NCI-H82 (cell line): ENCODE data around the gene B3GLCT.
"Not testable (repeated sequence)": the region's sequence is repeated elsewhere in the genome, so short reads cannot be mapped to it uniquely, and the experiment has no call there.

Experiments used
- DNase-seq: peaks from one replicate; lab custom pipeline; 2025; lab: John Stamatoyannopoulos, UW

Gene B3GLCT

DNA sequence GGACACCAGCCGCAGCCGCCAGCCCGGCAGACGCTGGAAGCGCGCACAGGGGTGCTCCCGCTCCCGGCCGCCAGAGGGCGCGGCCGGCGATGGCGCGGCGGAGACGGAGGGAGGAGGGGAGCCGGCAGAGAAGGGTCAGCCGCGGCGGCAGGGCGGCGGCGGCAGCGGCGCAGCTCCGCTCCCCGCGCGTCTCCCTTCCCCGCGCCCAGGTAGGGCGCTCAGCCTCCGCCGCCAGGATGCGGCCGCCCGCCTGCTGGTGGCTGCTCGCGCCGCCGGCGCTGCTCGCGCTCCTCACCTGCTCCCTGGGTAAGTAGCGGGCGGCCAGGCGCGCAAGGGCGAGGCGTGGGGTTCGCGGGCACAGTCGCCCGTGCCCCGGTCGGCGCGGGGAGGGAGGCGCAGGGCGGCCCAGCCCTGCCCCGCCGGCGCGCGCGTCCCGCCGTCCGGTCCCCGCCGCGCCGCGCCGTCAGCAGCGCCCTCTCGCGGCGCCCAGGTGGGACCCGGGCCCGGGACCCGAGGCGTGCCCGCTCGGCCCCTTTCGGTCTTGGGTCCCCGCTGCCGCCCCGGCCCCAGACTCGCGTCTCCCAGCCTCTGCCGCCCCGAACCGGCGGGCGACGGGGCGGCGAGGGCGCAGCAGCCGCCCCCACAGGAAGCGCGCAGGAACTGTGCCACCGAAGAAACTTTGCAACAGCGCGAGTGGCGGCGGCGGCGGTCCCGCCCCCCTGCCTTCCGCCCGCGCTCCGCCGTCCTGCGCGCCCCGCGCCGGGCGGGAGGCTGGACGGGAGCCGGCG, at the start of gene B3GLCT:
TSS of gene B3GLCT (plus strand) at position 127 of the 788 bp plus-strand sequence. CDS start at position 237, 110 bp downstream.
- DNase-seq: peak; percentile 88

- DNase-seq: no peak
Measured at GRCh38 chr13:31150315-31150985, 49.3 kb upstream of the B3GLCT start.

DNA sequence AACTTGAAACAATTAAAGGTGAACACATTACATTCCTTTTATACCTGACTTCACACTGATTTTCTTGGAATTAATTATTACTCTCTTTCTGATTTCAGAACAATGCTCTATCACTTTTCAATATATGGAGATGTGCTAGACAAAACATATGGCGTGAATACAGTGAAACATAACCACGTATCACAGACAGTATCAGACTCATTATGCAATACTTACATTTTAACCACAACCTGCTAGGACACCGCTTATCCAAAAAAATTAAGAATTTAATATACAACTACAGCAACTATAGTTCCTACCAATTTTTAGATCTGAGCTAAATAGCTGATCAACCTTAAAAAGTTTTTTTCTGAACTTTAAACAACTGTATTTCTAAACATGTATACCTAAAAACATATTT, 47.9 kb upstream of the B3GLCT start:
- DNase-seq: no peak

GRCh38 chr13:31154939-31155338, 44.8 kb upstream of the B3GLCT start:
- DNase-seq: no peak

- DNase-seq: peak; percentile 56
Measured at GRCh38 chr13:31159306-31159705, 40.5 kb upstream of the B3GLCT start.

DNA sequence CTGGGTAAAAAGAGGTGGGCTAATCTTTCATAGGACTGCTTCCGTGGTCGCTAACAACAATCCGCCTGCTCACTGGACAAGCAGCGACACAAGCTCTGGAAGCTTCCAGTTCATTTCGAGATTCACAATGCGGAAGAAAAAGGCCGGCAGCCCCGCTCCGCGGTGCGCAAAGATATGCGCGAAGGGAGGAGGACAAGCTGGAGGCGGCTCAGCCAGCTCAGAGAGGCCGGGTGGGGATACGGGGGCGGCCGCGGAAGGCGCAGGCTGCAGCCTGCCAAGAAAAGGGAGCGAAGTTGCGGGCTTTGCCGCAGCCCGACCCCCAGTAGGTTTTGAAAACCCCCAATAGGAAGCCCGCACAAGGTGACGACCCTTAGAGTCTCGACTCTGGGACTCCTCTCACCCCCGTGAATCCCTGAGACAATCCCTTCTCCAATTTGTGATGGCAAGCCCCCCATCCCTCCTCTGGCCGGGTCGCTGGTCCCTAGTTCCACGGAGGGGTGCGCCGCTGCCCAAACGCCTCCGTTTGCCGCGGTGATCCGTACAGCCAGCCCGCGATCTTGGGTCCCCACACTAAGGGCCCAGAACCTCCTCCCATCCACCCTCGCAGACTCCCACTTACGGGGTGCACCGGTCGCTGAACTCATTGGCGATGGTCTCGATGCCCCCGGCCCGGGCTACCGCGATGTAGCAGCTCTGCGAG, 38.8 kb upstream of the B3GLCT start:
- peak; percentile 62 for DNase-seq

GRCh38 chr13:31161557-31162150, 38.1 kb upstream of the B3GLCT start, which contains the start of gene HSPH1:
TSS of gene HSPH1 (minus strand) at chr13:31161904. CDS start at chr13:31161582, 322 bp downstream.
- DNase-seq: peak; percentile 99

- peak; percentile 99 for DNase-seq
Measured at GRCh38 chr13:31162151-31163008, 37.4 kb upstream of the B3GLCT start.

- DNase-seq: no peak
Measured at GRCh38 chr13:31166591-31166990, 33.2 kb upstream of the B3GLCT start.

- DNase-seq: no peak
Measured at GRCh38 chr13:31167490-31167889, 32.3 kb upstream of the B3GLCT start.

DNA sequence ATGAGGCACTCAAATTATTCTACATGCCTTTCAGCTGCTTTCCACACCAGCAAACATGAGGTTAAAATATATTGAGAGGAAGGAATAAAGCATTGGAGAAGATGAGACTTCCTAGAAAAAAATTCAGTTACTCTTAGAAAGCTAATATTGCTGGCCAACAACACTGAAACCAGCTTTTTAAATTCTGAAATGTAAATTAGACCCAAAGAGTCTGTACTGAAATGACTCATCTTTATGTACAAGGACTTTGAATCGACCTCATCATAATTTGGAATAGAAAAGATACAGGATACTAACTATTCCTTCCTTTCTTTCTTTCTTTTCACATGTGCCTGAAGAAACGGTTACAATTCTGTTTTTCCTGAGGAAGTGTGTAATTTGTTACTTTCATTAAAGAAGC, 31.6 kb upstream of the B3GLCT start:
- DNase-seq: no peak

DNA sequence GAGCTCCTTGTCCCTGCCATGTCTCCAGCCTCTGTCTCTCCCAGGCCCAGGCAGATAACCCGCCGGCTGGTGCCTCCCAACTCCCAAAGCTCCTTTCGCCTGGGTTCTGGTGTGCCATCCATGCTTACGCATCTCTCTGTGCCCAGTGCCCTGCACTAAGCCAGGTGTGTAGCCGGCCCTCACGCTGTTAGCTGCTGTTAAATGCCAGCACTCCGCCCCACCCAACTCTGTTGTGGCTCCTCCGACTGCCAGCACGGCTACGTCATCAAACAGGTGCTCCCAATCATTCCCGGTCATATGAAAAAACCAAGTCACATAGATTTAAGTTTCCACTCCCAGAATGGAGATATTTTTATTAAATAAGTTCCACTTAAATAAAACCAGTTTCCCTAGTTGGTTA, 31.0 kb upstream of the B3GLCT start:
- no peak for DNase-seq

DNA sequence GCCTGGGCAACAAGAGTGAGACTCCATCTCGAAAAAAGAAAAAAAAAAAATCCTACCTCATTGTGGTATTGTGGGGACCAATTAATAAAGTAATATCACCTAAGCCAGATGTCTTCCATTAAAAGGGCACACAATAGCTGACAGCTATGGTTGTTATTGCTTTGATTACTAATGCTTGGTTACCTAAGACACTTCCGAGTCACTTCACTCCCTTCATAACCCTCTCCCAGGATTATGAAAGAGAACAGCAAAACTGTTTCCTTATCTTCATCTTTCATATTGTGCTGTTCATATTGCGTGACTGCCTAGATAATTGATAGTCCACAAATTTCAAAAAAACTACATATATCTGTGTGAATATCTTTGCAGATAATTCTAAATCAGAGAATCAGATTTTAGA, 27.8 kb upstream of the B3GLCT start:
- DNase-seq: no peak

DNA sequence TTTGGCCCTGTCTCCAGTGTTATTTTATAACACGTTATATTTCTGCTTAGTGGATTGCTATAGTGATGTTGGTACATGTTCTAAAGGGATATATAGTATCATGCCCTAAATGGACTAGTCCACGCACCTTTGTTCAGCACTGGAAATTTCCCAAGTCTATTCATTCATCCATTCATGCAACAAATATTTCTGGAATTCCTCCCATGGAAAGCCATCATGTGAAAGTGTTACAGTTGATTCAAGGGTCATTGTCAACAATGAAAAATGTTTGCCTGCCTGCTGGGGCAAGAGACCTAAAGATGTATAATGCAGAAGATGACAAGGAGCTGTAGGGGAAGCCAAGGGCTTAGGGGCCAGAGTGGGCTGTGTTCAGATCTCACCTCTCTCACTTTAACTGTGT, 27.2 kb upstream of the B3GLCT start:
- DNase-seq: no peak

- DNase-seq: peak; percentile 14
Measured at GRCh38 chr13:31174018-31174417, 25.8 kb upstream of the B3GLCT start.

DNA sequence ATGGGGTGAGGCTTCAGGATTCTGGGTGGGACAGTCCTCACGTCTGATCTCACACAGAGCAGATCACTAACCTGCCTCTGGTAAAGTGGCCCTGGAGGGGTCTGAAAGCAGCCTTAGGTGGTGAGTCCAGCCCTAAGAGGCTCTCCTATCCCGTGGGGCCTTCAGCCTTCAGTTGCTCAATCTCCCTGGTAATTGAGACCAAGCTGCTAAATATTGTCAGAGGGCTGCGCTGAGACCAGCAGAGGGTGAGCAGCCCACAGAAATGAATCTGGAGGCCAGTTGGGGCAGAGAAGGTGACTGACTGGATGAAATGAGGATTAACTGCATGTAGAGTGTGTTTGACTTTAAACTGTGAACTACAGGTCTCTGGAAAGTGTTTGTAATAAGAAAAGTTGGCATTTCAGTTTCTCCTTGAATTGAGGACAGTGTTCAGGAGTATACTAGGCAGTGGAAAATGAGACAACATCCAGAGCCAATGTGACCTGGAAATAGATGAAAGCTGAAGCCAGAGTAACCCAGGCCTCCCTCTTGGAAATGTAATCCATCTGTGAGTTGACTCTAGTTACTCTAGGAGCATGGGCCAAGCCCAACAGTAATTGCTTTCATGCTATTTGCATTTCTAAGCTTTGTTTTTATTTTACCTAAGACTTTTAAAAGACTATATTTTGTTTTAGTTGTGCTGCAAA, 23.8 kb upstream of the B3GLCT start:
- no peak for DNase-seq

DNA sequence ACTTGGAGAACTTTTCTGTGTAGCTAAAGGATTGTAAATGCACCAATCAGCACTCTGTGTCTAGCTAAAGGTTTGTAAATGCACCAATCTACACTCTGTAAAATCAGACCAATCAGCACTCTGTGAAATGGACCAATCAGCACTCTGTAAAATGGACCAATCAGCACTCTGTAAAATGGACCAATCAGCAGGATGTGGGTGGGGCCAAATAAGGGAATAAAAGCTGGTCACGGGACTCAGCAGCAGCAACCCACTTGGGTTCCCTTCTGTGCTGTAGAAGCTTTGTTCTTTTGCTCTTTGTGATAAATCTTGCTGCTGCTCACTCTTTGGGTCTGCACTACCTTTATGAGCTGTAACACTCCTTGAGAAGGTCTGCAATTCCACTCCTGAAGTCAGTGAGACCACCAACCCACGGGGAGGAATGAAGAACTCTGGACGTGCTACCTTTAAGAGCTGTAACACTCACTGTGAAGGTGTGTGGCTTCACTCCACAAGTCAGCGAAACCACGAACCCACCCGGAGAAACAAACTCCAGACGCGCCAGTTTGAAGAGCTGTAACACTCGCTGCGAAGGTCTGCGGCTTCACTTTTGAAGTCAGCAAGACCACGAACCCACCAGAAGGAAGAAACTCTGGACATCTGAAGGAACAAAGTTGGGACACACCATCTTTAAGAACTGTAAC, 21.8 kb upstream of the B3GLCT start:
- DNase-seq: not testable (repeated sequence)

DNA sequence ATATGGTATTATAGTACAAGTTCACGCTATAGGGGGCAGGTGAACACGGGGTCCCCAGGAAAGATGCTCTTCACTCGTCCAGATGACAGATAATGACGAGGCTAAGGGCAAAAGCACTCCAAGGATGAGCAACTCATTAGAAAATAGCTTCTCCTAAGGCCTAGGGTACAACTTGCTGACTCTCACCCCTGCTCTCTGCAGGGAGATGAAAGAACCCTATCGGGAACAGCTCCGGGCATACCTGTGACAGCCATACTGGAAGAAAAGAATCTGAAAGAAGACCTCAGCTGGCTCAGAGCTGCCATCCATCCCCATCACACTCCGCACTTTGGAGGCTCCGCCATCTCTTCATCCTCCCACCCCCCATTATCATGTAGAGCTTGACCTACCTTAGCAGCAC, 20.5 kb upstream of the B3GLCT start:
- DNase-seq: no peak

GRCh38 chr13:31179754-31180153, 20.0 kb upstream of the B3GLCT start:
- no peak for DNase-seq

- no peak for DNase-seq
Measured at GRCh38 chr13:31182987-31183386, 16.8 kb upstream of the B3GLCT start.
